ENCODE data around the gene DIRAS1. TPM values are rescaled to one million over a fixed set of nuclear protein-coding genes. Genes with fewer than 3 reads are reported as not detected.

DIRAS1 gene
- total and polyA plus RNA-seq, 2 donors (not counting 3 experiments of a cell fraction or from before 2014, with no cell fraction given) = 0.09 to 0.17 TPM

DNA sequence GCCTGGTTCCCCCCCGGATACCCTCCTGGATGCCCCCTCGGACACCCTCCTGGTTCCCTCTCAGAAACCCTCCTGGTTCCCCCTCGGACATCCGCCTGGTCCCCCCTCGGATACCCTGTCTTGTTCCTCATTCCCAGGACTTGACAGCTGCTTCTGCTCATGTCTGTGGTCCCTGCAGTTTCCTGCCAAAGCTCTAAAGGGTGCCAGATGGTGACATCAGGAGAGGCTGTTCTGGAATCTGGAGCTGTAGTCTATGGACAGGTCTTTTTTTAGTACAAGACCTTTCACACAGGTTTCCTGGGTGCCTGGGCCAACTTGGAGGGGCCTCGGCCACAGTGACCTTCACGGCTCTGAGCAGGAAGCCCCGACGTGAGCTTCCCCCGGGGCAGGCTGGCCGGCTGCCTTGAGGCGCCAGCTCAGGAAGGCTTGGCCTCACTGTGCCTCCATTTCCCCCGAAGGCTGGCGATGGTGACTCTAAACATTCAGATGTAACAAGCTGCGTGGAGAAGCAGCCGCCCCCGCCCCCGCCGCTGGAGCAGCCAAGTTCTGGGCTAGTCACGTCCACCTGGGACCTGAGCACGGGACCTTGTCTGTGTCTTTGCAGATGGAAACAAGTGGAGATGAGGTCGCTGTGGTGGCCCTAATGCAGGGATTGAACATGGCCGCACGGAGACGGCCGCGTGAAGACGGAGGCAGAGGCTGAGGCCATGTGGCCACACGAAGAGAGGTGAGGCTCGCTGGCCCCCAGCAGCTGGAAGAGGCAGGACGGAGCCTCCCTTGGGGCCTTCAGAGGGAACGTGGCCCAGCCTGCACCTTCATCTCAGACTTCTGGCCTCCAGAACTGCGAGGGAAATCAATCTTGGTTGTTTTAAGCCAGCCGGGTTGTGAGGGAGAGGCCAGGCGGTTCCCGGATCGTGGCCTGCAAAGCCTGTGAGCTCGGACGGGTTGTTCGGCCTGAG, 49.2 kb upstream of the DIRAS1 start:
- no peaks in the 10 kb centered on the region for H4K20me1 ChIP-seq (replicated peaks; ENCODE audit: control insufficient read depth, extremely low read depth, insufficient read depth, low read length)
- no peaks in the 10 kb centered on the region for H3K9me3 ChIP-seq (replicated peaks; ENCODE audit: control insufficient read depth, insufficient read depth, low read length)
- FAIRE-seq = no peak
- TF ChIP-seq GATA2 (IDR thresholded peaks at IDR 0.05; ENCODE audit: insufficient read depth, insufficient read length, low read depth, low read length) = no peak
- TF ChIP-seq MYC (IDR thresholded peaks at IDR 0.05; ENCODE audit: low read depth, low read length) = no peak
- no peak for TF ChIP-seq POLR2A (IDR thresholded peaks at IDR 0.05; ENCODE audit: low read depth, low read length)
- TF ChIP-seq, protein P1, sequence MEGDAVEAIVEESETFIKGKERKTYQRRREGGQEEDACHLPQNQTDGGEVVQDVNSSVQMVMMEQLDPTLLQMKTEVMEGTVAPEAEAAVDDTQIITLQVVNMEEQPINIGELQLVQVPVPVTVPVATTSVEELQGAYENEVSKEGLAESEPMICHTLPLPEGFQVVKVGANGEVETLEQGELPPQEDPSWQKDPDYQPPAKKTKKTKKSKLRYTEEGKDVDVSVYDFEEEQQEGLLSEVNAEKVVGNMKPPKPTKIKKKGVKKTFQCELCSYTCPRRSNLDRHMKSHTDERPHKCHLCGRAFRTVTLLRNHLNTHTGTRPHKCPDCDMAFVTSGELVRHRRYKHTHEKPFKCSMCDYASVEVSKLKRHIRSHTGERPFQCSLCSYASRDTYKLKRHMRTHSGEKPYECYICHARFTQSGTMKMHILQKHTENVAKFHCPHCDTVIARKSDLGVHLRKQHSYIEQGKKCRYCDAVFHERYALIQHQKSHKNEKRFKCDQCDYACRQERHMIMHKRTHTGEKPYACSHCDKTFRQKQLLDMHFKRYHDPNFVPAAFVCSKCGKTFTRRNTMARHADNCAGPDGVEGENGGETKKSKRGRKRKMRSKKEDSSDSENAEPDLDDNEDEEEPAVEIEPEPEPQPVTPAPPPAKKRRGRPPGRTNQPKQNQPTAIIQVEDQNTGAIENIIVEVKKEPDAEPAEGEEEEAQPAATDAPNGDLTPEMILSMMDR (IDR thresholded peaks at IDR 0.05; ENCODE audit: extremely low read depth in 1 of 2, insufficient read depth in 1 of 2, low read depth in 1 of 2, low read length in 2 of 2) = no peak
- no peak for TF ChIP-seq POLR2AphosphoS5 (IDR thresholded peaks at IDR 0.05; ENCODE audit: insufficient read depth, low read depth, low read length)
- no peak for TF ChIP-seq JUN (IDR thresholded peaks at IDR 0.05; ENCODE audit: borderline replicate concordance, insufficient read depth, insufficient read length, low read depth)
- no peak for TF ChIP-seq EZH2 (IDR thresholded peaks at IDR 0.05; ENCODE audit: borderline replicate concordance, low read depth, low read length, severe bottlenecking)
- TF ChIP-seq, protein P2, sequence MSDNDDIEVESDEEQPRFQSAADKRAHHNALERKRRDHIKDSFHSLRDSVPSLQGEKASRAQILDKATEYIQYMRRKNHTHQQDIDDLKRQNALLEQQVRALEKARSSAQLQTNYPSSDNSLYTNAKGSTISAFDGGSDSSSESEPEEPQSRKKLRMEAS (IDR thresholded peaks at IDR 0.05; ENCODE audit: insufficient read depth, insufficient read length) = no peak
- no peak for TF ChIP-seq FOS (IDR thresholded peaks at IDR 0.05; ENCODE audit: borderline replicate concordance, insufficient read depth, low read length)
- no peak overlapping the region for H3K27ac ChIP-seq (ENCODE audit: insufficient read depth, low read depth, low read length)
- dilution Hi-C loops (cut with MboI; ENCODE audit: extremely low pct_ligation_motif_present, low sequenced_read_pairs) = no loop called here
- H3K9me1 ChIP-seq (replicated peaks; ENCODE audit: control insufficient read depth, extremely low read depth, insufficient read depth, low read length) = no peaks in the 10 kb centered on the region
- DNase-seq (ENCODE audit: low read depth, low spot score) = no peak
- CTCF ChIA-PET = no interaction called here
- no peaks in the 10 kb centered on the region for H3K4me1 ChIP-seq (ENCODE audit: control insufficient read depth, extremely low read depth, insufficient read depth, low read length)
- intact Hi-C loops (cut with micrococcal nuclease) = no loop called here
- H3K9ac ChIP-seq (replicated peaks; ENCODE audit: extremely low read depth, insufficient read depth, low read length) = no peak overlapping the region
- no peak overlapping the region for H3K4me3 ChIP-seq (replicated peaks in 1 of 3; ENCODE audit: insufficient read depth in 1 of 3, low read depth in 1 of 3, low read length in 3 of 3)
- no peaks in the 10 kb centered on the region for H3K27me3 ChIP-seq (ENCODE audit: control insufficient read depth in 2 of 2, insufficient read depth in 2 of 2, low read length in 2 of 2)
- POLR2A ChIA-PET = no interaction called here
- no peak overlapping the region for H3K4me2 ChIP-seq (ENCODE audit: insufficient read depth, low read length)
- BruUV-seq (replicated peaks) = no TSS peak
- H3K36me3 ChIP-seq (ENCODE audit: control insufficient read depth in 2 of 2, extremely low read depth in 1 of 2, insufficient read depth in 2 of 2, low read length in 2 of 2) = peaks cover 0 to 22% of the 10 kb centered on the region in 2 experiments
- H2AFZ ChIP-seq (ENCODE audit: low read depth, low read length) = no peak overlapping the region
- H3K79me2 ChIP-seq (ENCODE audit: control insufficient read depth, insufficient read depth, low read length) = peaks cover 49% of the 10 kb centered on the region
